Measurements from ENCODE around the gene FREM2. TPM values are rescaled to one million over a fixed set of nuclear protein-coding genes. Genes with fewer than 3 reads are reported as not detected.

Gene FREM2
- total RNA-seq, 4 donors from 2014 or later = 10.8 to 18.0 (median 12.7) TPM

DNA sequence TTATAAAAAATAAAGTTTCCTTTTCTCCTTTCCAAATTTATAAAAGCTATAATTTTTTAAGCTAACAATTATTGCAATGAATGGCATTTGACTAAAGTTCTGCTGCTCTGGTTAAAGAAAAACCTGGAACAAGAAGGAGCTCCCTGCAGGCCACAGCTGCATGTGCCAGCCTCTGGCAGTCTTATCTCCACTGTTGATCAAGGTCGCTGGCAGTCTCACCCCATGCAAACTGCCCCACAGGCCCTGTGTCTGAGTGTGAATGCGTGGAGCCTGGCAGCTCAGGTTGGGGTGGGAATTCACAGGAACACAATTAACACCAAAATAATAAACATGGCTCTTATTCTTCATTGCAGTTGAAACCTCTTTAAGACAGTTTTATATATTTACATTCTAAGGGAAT is 30.2 kb upstream of the FREM2 start:
- 81 to 90% methylated on average over 2 of the region's 2 CpGs for WGBS, 2 donors
- H3K27me3 ChIP-seq = no peaks in the 10 kb centered on the region
- no peak overlapping the region for H3K27ac ChIP-seq

GRCh38 chr13:38657191-38657590 is 29.7 kb upstream of the FREM2 start:
- WGBS, 2 donors = 47 to 52% methylated on average over 1 of the region's 1 CpG
- TF ChIP-seq, protein P1, sequence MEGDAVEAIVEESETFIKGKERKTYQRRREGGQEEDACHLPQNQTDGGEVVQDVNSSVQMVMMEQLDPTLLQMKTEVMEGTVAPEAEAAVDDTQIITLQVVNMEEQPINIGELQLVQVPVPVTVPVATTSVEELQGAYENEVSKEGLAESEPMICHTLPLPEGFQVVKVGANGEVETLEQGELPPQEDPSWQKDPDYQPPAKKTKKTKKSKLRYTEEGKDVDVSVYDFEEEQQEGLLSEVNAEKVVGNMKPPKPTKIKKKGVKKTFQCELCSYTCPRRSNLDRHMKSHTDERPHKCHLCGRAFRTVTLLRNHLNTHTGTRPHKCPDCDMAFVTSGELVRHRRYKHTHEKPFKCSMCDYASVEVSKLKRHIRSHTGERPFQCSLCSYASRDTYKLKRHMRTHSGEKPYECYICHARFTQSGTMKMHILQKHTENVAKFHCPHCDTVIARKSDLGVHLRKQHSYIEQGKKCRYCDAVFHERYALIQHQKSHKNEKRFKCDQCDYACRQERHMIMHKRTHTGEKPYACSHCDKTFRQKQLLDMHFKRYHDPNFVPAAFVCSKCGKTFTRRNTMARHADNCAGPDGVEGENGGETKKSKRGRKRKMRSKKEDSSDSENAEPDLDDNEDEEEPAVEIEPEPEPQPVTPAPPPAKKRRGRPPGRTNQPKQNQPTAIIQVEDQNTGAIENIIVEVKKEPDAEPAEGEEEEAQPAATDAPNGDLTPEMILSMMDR (IDR thresholded peaks at IDR 0.05) = no peak
- TF ChIP-seq EP300 (IDR thresholded peaks at IDR 0.05) (no peak), POLR2A (IDR thresholded peaks at IDR 0.05) (no peak)
- no peaks in the 10 kb centered on the region for H3K4me1 ChIP-seq
- H3K9me3 ChIP-seq = no peaks in the 10 kb centered on the region
- no peaks in the 10 kb centered on the region for H3K27me3 ChIP-seq
- DNase-seq (ENCODE audit: low spot score in 2 of 2) = no peak
- no peak overlapping the region for H3K4me3 ChIP-seq
- H3K27ac ChIP-seq = no peak overlapping the region
- H3K36me3 ChIP-seq = no peaks in the 10 kb centered on the region

More for the DNA sequence above, 30.2 kb upstream of the FREM2 start:
- Histone ChIP-seq H3K4me1 (no peaks in the 10 kb centered on the region), H3K4me3 (no peak overlapping the region), H3K36me3 (no peaks in the 10 kb centered on the region), H3K9me3 (no peaks in the 10 kb centered on the region)
- DNase-seq (ENCODE audit: low spot score in 2 of 2) = no peak
- TF ChIP-seq POLR2A (IDR thresholded peaks at IDR 0.05) (no peak), EP300 (IDR thresholded peaks at IDR 0.05) (no peak)
- TF ChIP-seq, protein P1 (IDR thresholded peaks at IDR 0.05) = no peak

DNA sequence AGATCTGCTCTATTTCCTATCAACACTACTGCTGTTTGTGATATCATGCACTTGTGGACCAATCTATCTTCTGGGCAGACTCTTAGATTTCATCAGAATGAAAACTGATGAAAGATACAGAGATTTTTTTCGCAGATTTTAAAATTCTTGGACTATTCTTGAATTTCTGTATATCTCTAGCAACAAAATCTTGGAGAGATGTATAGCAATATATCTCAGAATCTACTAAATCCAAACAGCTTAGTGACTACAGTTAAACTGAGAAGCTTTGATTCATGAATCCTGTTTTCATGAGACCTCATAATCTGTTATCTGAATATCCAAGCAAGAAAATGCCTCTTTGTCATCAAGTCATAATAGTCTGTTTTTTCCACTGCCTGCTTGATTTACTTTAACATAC is 28.0 kb upstream of the FREM2 start:
- Histone ChIP-seq H3K27me3 (no peaks in the 10 kb centered on the region), H3K4me3 (no peak overlapping the region), H3K9me3 (no peaks in the 10 kb centered on the region), H3K4me1 (no peaks in the 10 kb centered on the region), H3K36me3 (no peaks in the 10 kb centered on the region), H3K27ac (no peak overlapping the region)
- TF ChIP-seq EP300 (IDR thresholded peaks at IDR 0.05) (no peak), POLR2A (IDR thresholded peaks at IDR 0.05) (no peak)
- TF ChIP-seq, protein P1 (IDR thresholded peaks at IDR 0.05) = no peak
- no peak for DNase-seq (ENCODE audit: low spot score in 2 of 2)
- WGBS, 2 donors = 81 to 93% methylated on average over 1 of the region's 1 CpG

DNA sequence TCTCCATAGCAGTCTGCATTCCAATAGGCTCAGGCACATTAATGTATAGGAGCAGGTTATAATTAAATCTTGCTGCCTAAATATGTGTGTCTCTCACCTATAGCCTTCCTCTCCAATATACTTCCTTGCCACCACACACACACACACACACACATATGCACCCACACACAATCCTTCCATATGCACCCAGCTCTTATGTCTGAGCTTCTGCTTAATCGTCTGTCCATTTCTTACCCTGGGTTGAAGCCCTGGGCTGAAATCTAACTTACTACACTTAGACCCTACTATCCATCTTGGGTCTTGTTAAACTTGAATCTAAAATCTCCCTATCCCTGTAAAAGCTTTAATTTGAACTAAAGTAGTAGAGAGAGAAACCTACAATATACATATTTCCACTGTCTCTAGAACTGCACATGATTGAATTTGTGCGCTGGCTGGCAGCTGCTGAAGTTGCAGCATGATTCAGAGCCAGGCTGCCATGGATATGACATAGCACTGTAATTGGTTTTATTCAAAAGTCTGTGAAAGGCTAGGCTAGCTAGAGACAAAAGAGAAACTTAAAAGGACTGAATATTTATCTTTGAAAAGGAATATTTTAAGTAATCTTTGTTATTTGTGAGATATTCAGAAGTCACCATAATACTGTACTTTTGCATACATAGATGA is 25.7 kb upstream of the FREM2 start:
- no peaks in the 10 kb centered on the region for H3K27me3 ChIP-seq
- no peaks in the 10 kb centered on the region for H3K9me3 ChIP-seq
- H3K36me3 ChIP-seq = no peaks in the 10 kb centered on the region
- H3K4me1 ChIP-seq = no peaks in the 10 kb centered on the region
- H3K27ac ChIP-seq = no peak overlapping the region
- 75 to 85% methylated on average over 2 of the region's 2 CpGs for WGBS, 2 donors
- no peak overlapping the region for H3K4me3 ChIP-seq
- no peak for DNase-seq (ENCODE audit: low spot score in 2 of 2)
- TF ChIP-seq EP300 (IDR thresholded peaks at IDR 0.05) (no peak), POLR2A (IDR thresholded peaks at IDR 0.05) (no peak)
- TF ChIP-seq, protein P1 (IDR thresholded peaks at IDR 0.05) = no peak

DNA sequence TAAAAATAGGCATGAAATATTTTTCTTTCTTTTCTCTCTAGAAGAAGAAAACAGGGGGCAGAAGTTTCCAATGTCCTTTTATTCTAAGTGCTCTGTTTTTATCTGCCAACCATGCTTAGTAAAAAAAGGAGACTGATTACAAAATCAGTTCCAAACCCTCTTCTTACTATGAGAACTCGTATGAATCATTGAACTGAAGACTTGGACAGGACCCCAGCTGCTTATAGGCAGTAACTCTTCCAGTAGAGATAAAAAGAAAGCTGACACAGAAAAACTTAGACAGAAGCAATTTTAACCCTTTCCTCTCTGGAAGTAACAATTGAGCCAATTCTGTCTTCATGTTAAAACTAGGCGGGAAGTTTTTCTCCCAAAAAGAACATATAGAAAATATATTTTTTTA is 24.5 kb upstream of the FREM2 start:
- Histone ChIP-seq H3K9me3 (no peaks in the 10 kb centered on the region), H3K4me1 (no peaks in the 10 kb centered on the region), H3K27me3 (no peaks in the 10 kb centered on the region), H3K4me3 (no peak overlapping the region), H3K36me3 (no peaks in the 10 kb centered on the region), H3K27ac (no peak overlapping the region)
- TF ChIP-seq, protein P1 (IDR thresholded peaks at IDR 0.05) = no peak
- no peak for TF ChIP-seq POLR2A (IDR thresholded peaks at IDR 0.05)
- TF ChIP-seq EP300 (IDR thresholded peaks at IDR 0.05) = no peak
- DNase-seq (ENCODE audit: low spot score in 2 of 2) = no peak
- 37 to 40% methylated on average over 2 of the region's 2 CpGs for WGBS, 2 donors
